ENCODE data around the gene FHDC1. TPM values are rescaled to one million over a fixed set of nuclear protein-coding genes. Genes with fewer than 3 reads are reported as not detected.

Gene FHDC1
- total RNA-seq, 1 donor from 2014 or later = 0.22 TPM

DNA sequence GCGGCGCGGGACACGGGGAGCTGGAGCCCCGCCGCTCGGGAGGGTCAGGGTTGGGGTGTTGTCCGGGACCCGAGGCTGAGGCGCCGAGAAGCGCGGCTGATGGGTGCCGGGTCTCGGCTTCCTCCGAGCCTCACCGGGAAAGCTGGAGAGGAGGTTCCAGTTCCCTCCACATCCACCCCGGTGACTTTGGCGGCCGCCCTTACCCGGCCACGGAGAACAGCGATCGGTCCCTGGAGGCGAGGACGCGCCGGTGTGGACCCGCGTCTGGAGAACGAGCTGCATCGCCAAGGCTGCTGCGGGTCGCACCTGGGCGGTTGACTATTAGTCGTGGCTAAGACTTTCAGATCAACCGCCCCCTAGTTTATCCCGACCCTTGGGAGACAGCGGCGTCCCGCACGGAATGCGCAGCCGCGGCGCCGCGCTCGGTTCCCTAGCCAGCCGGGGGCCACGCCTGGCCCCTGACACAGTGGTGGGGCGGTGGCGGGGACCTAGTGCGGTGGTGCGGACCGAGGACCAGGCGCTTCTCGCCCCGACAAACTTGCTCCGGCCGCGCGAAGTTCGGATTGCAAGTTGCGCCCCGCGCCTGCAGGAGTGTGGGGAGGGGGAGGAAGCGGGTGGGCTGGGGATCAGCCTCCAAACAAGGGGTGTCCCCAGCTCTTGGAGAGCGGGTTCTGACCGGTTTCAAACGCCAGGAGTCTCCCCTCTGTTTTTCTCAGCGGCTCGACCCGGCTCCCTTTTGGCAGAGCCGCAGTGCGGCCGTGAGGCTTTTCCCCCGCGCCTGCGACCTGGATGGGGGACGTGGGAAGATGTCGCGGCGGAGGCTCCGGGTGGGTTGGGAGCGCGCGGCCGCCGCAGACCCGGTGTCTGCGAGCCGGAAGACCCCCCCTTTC lies 568 bp downstream of the FHDC1 start:
- intact Hi-C loops (cut with micrococcal nuclease) = loop anchor here (5.0 kb wide), 3 partner anchors 89 to 181 kb away; partner anchors contain the start of genes ARFIP1 and TIGD4

GRCh38 chr4:152937336-152938236 lies 1.5 kb downstream of the FHDC1 start:
- intact Hi-C loops (cut with micrococcal nuclease) = loop anchor here (5.0 kb wide), 3 partner anchors 90 to 180 kb away; partner anchors contain the start of genes ARFIP1 and TIGD4

DNA sequence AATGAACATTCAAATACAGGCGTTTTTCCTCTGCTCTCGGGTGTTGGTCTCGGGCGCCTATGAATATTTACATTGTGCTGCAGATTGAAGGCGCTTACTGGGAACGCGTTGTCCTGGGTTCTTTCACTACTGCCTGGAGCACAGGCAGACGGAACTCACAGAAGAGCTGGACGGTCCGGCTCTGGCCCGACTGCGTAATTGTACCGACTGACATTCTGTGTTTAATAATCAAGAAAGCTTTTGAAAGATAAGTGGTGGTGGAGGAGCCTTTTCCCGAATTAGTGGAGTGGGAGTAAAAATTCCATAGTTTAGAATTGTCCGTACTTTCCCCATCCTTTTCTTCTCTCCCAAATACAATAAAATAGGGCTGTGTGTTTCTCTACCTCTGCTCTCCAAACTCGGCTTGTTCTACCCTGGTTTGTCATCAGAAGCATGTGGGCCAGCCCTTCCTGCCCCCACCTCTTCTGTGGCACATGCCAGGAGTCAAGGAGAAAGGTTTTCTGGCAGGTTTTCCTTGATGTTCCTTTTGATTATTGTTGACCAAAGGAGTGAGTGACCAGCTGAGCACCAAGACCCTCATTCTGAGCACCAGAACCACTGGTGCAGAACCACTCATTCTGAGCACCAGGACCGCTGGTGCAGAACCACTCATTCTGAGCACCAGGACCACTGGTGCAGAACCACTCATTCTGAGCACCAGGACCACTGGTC lies 2.3 kb downstream of the FHDC1 start:
- intact Hi-C loops (cut with micrococcal nuclease) = loop anchor here (5.0 kb wide), 3 partner anchors 91 to 179 kb away; partner anchors contain the start of genes ARFIP1 and TIGD4

DNA sequence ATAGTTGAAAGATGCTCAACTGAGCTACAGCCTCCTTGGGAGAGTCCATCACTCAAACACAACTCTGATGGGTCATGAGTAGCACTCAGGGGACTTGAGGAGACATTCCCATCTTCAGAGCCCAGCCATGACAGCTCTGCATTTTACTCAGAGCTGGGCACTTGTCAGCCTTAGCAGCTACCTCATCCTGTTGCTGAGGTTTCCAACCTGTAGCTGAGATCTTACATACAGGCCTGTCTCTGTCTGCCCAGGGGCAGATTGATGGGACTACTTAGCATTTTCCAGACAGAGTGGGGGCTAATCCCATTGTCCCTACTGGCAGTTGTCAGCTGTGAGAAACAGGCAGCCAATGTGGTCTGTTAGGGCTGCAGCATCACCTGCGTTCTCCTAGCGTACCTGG lies 3.5 kb downstream of the FHDC1 start:
- intact Hi-C loops (cut with micrococcal nuclease) = loop anchor here (5.0 kb wide), 3 partner anchors 92 to 178 kb away; partner anchors contain the start of genes ARFIP1 and TIGD4

DNA sequence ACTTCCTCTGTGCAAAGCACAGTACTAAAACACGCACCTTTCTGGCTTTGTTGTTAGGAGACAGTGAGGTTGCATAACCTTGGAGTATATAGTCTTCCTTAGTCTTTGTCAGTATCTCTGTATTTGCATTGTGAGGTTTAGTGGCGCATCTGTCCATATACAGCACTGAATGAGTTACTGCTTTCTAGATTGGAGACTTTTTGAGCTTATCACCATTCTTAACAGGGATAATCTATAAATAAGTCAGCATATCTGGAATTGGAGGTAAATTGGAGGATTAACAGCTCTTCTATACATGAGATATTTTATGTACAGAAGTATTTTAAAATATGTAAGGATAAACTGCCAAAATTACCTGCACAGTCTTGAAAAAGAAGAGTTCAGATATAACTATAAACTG lies 4.3 kb downstream of the FHDC1 start:
- intact Hi-C loops (cut with micrococcal nuclease) = no loop called here

GRCh38 chr4:152941411-152941810 lies 5.3 kb downstream of the FHDC1 start:
- intact Hi-C loops (cut with micrococcal nuclease) = no loop called here

- intact Hi-C loops (cut with micrococcal nuclease) = no loop called here
Observed at GRCh38 chr4:152942346-152942745, 6.2 kb downstream of the FHDC1 start.

DNA sequence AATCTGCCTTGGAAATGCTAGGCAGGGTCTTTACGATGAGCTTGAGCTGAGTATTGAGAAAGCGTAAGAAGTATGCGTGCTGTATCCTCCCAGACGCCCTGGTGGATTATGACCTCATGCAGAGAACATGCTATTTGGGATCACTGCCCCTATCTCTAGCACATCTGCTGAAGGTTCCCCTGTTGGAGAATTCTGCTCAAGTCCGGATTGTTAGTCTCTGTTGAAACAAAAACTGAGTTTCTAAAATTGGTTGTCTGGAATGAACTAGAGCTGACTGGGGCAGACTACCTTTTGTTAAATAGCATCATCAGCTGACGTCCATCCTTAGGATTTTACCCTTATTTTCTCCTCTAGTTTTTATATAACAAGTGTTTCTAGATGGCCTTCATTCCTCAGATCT lies 7.5 kb downstream of the FHDC1 start:
- intact Hi-C loops (cut with micrococcal nuclease) = no loop called here

DNA sequence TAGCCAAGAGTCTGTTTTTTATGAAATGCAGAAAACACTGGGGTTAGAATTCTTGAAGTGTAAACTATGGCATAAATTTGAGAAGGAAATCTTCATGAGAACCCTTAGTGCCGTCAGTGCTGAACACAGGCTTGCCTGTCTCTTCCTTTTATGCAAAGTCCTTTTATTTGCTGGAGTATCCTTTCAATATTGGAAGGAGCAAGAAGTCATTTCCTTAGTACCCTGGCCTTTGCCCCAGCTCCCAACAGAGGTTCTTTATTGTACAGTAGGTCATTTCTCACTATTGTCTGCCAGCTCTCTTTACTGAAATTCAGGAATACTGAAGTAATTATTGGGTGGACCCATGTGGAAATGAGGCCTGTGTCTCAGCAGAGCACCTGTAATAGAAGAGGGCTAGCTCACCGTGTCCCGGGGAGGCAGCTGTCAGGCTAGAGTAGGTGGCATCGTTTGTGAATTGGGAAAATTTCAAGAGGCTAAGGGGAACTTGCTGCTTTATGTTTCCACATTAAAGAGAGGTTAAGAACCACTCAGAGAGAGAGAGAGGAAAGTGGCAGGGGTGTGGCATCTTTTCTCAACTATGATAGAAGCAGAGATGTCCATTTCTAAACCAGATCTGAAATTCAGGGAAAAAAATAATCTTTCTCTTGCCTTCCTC lies 8.7 kb downstream of the FHDC1 start:
- intact Hi-C loops (cut with micrococcal nuclease) = no loop called here

DNA sequence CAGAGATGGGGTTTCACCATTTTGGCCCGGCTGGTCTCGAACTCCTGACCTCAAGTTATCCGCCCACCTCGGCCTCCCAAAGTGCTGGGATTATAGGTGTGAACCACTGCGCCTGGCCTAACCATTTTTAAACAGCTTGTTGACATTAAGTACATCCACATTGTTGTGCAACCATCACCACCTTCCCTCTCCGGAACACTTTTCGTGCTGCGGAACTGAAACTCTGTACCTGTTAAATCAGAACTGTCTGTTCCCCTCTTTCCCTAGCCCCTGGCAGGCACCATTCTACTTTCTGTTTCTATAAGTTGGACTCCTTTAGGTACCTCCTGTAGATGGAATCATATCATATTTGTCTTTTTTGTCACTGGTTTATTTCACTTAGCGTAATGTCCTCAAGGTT lies 9.5 kb downstream of the FHDC1 start:
- intact Hi-C loops (cut with micrococcal nuclease) = no loop called here

DNA sequence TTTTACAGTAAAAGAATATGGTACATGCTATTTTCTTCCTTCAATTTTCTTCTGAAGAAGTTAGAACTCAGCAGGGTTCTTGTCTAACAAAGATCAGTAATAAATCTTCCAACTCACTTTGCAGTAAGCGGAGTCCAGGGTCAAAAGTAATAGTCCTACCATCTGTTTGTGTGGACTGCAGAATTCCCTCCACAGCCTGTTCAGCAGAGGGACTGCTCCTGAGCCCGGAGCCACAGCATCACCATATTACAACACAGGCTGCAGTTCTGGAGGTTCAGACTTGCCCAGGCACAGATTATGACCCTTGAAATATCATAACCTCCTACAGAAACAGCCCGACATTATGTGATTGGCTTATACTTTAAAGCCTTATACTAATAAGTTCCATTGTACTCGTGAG lies 10.3 kb downstream of the FHDC1 start:
- intact Hi-C loops (cut with micrococcal nuclease) = no loop called here

- intact Hi-C loops (cut with micrococcal nuclease) = no loop called here
Observed at GRCh38 chr4:152947311-152947710, 11.2 kb downstream of the FHDC1 start.

DNA sequence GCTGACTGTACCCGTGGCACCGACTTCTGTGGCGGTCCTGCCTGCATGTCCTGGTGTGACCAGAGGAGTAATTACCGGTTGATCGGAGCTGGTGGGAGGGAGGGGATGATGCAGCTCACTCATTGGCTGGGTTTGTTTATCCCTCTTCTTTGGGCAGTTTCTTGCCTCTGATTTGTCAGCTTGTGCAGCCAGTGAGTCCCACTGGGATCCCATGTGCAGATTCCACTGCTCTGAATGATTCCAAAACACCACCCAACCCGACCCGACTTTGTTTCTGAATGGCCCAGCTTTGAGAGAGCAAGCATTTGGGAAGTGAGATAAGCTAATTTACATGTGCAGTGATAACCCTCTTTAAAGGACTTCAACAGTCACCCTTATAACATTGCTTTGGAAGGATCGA lies 13.8 kb downstream of the FHDC1 start:
- intact Hi-C loops (cut with micrococcal nuclease) = no loop called here

DNA sequence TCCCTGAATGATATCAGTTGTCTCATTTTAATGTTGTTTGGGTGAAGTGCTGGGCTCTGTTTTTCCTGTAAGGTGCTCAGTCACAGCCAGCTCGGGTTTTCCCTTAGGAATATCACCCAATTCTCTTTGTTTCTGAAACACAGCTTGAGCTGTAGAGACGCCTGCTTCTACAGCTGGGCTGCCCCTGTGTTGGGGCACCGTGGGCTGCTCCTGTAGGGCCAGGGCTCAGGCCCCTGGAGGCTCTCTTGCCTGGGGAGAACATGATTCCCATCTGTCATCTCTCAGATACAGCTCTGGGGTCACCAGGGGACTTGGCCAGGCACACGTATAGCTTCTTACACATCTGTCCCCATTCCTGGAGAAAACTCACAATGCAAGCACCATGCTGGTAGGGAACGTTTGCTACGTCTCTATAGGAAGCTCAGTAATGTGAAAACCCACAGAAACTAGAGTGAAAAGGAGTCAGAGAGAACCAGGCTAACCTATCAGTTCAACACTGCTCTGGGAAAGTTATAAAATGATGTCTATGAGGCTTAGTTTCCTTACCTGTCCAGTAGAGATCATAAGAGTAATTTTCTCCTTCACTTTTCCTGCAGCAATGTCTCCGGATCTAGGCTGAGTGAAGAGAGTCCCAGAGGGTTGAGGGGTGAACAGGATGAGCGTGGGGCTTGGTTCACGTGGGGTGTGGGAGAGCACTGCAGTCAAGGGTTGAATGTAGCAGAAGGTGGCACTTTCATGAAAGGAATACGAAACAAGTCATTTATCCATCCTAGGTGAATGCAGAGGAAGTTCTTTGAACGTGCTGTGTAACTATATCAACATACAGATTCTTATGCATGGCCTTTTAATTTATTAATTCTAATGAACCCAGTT lies 14.5 kb downstream of the FHDC1 start:
- intact Hi-C loops (cut with micrococcal nuclease) = no loop called here

- intact Hi-C loops (cut with micrococcal nuclease) = no loop called here
Observed at GRCh38 chr4:152951348-152951747, 15.2 kb downstream of the FHDC1 start.

- intact Hi-C loops (cut with micrococcal nuclease) = no loop called here
Observed at GRCh38 chr4:152953514-152953913, 17.4 kb downstream of the FHDC1 start.

- intact Hi-C loops (cut with micrococcal nuclease) = no loop called here
Observed at GRCh38 chr4:152954741-152955140, 18.6 kb downstream of the FHDC1 start.

- intact Hi-C loops (cut with micrococcal nuclease) = no loop called here
Observed at GRCh38 chr4:152956147-152956546, 20.0 kb downstream of the FHDC1 start.

DNA sequence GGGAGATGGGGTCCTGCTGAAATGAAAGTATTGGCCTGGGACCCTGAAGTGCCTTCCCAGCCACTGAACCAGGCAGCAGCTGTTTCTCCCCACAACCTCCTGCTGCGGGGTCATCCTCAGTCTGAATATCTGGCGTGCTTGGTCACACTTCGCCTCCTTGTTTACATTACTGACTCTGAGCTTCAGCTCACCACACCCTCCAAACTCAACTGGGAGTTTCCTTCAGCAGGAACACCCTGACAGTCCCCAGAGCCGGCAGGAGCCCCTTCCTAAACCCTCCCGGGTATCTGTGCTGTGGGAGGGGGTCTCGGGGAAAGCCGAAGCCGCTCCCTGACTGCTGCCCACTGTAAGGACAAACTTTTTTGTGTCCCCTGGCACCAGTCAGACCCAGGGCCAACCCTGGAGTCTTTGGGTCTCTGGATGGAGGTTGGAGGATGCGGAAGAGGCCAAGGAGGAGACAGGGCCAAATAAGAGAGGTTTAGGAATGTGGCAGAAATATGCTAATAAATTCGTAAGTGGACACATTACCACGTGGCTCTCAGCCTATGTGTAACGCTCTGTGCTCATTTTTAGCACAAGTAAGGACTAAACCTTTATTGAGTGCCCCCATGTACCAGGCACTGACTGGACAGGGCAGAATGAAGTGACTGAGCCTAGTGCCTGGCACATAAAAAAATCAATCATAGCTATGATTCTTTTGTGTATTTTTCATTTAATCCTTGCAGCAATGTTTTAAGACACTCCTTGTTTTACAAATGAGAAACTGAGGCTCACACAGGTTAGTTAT lies 20.7 kb downstream of the FHDC1 start:
- intact Hi-C loops (cut with micrococcal nuclease) = no loop called here
